Cerebellar cortex (tissue), 1 donor: ENCODE results near the gene ANAPC5.
A peak's percentile ranks its signal among the peaks of the same experiment; 100 is the strongest.

Experiments used
- DNase-seq: peaks from one replicate; pipeline ENCODE4 v3.0.0-alpha.2; 2015; ENCODE audit warnings: low spot score

The ANAPC5 gene

GRCh38 chr12:121365416-121366062 lies 13.3 kb upstream of the ANAPC5 start:
- DNase-seq: no peak

GRCh38 chr12:121364683-121365121 lies 12.5 kb upstream of the ANAPC5 start:
- no peak for DNase-seq

GRCh38 chr12:121358073-121358472 lies 5.9 kb upstream of the ANAPC5 start:
- DNase-seq: no peak

- no peak for DNase-seq
Observed at GRCh38 chr12:121357331-121357730, 5.1 kb upstream of the ANAPC5 start.

- DNase-seq: no peak
Observed at GRCh38 chr12:121356657-121357056, 4.4 kb upstream of the ANAPC5 start.

GRCh38 chr12:121355818-121356217 lies 3.6 kb upstream of the ANAPC5 start:
- no peak for DNase-seq

GRCh38 chr12:121352682-121353018 lies 439 bp upstream of the ANAPC5 start:
- DNase-seq: no peak

- no peak for DNase-seq
Observed at GRCh38 chr12:121346747-121347146, 5.5 kb downstream of the ANAPC5 start.

- no peak for DNase-seq
Observed at GRCh38 chr12:121345151-121345815, 6.9 kb downstream of the ANAPC5 start.

GRCh38 chr12:121344506-121344905 lies 7.7 kb downstream of the ANAPC5 start:
- no peak for DNase-seq

GRCh38 chr12:121337416-121337815 lies 14.8 kb downstream of the ANAPC5 start:
- DNase-seq: no peak

GRCh38 chr12:121334513-121335343 lies 17.5 kb downstream of the ANAPC5 start:
- peak; percentile 82 for DNase-seq

GRCh38 chr12:121333747-121334146 lies 18.5 kb downstream of the ANAPC5 start:
- DNase-seq: no peak

- no peak for DNase-seq
Observed at GRCh38 chr12:121331248-121331647, 21.0 kb downstream of the ANAPC5 start.

- no peak for DNase-seq
Observed at GRCh38 chr12:121330692-121331091, 21.5 kb downstream of the ANAPC5 start.

- DNase-seq: no peak
Observed at GRCh38 chr12:121330195-121330594, 22.0 kb downstream of the ANAPC5 start.

- no peak for DNase-seq
Observed at GRCh38 chr12:121328620-121329019, 23.6 kb downstream of the ANAPC5 start.

- DNase-seq: no peak
Observed at GRCh38 chr12:121326996-121327674, 25.1 kb downstream of the ANAPC5 start.

- no peak for DNase-seq
Observed at GRCh38 chr12:121325922-121326396, 26.3 kb downstream of the ANAPC5 start.

GRCh38 chr12:121323908-121324307 lies 28.3 kb downstream of the ANAPC5 start:
- DNase-seq: no peak

- DNase-seq: no peak
Observed at GRCh38 chr12:121318121-121318520, 34.1 kb downstream of the ANAPC5 start.

- DNase-seq: no peak
Observed at GRCh38 chr12:121314431-121314830, 37.8 kb downstream of the ANAPC5 start.
